ENCODE data around the gene LRRC43.
A peak's percentile ranks its signal among the peaks of the same experiment; 100 is the strongest.

LRRC43 gene

DNA sequence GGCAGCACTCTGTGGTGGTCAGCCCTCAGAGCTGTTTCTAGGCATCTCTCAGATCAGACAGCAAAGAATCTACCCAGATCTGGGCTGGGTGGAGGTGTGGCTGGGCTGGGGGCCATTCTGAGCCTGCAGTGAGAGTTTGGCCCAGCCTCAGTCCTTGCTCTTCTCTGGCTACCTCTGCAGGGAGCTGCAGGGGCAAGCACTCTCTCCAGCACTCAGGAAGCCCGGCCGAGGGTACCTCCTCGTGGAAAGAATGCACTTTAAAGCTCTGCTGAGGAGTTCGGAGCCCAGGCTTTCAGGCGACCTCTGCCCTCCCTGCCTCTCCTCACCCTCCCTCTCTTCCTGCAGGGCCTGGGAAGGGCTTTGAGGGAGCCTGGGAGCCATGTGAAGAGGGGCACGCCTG lies 40.1 kb upstream of the LRRC43 start:
- Histone ChIP-seq H3K36me3 (replicated peaks in 1 of 2; ENCODE audit: control insufficient read depth in 2 of 2, insufficient read depth in 2 of 2, low read length in 2 of 2) (peaks cover 12 to 59% of the 10 kb centered on the region in 2 donors), H3K9ac (ENCODE audit: low read depth, low read length, poor library complexity) (no peak overlapping the region), H3K14ac (ENCODE audit: low read length) (no peak overlapping the region), H2BK5ac (ENCODE audit: low read length) (no peak overlapping the region), H3K27me3 (ENCODE audit: control insufficient read depth in 3 of 3, insufficient read depth in 3 of 3, low read depth in 1 of 3, low read length in 3 of 3) (no peaks in the 10 kb centered on the region), H3K4me1 (ENCODE audit: control insufficient read depth in 2 of 2, insufficient read depth in 1 of 2, low read depth in 1 of 2, low read length in 2 of 2) (peaks cover 0 to under 1% of the 10 kb centered on the region in 2 donors), H3K4me3 (ENCODE audit: low read length in 2 of 2) (no peak overlapping the region), H2BK120ac (ENCODE audit: low read depth, low read length) (no peak overlapping the region), H3K79me1 (ENCODE audit: low read depth, low read length) (no peaks in the 10 kb centered on the region), H2BK12ac (ENCODE audit: low read length) (no peak overlapping the region), H4K91ac (ENCODE audit: low read depth, low read length, poor library complexity) (no peak overlapping the region), H3K9me3 (replicated peaks in 1 of 2; ENCODE audit: control insufficient read depth in 2 of 2, insufficient read depth in 1 of 2, low read depth in 1 of 2, low read length in 2 of 2) (peaks cover 23 to 28% of the 10 kb centered on the region in 2 donors), H2BK15ac (ENCODE audit: low read length) (no peak overlapping the region), H3K4ac (ENCODE audit: low read length) (no peak overlapping the region), H2AK5ac (ENCODE audit: low read depth, low read length) (no peak overlapping the region), H3K23ac (ENCODE audit: low read depth, low read length, poor library complexity) (no peak overlapping the region), H4K8ac (ENCODE audit: low read depth, low read length) (no peak overlapping the region), H3K4me2 (ENCODE audit: insufficient read depth, low read length, poor library complexity, severe bottlenecking) (no peak overlapping the region), H2AFZ (ENCODE audit: low read length) (no peak overlapping the region), H3K27ac (replicated peaks; ENCODE audit: low read length) (no peak overlapping the region), H3K18ac (ENCODE audit: low read length) (no peak overlapping the region)
- DNase-seq (ENCODE audit: low spot score): no peak
- WGBS, 2 donors (ENCODE audit: extremely low coverage in 2 of 2, insufficient read length in 2 of 2, insufficient replicate concordance in 1 of 2): no CpG with 5 or more reads among the region's 6 CpGs

GRCh38 chr12:122144885-122145284 lies 38.0 kb upstream of the LRRC43 start:
- no peaks in the 10 kb centered on the region for H3K27me3 ChIP-seq (ENCODE audit: control insufficient read depth in 3 of 3, insufficient read depth in 3 of 3, low read depth in 1 of 3, low read length in 3 of 3)
- no peak overlapping the region for H3K27ac ChIP-seq (replicated peaks; ENCODE audit: low read length)
- DNase-seq (ENCODE audit: low spot score): no peak
- WGBS, 2 donors (ENCODE audit: extremely low coverage in 2 of 2, insufficient read length in 2 of 2, insufficient replicate concordance in 1 of 2): no CpG with 5 or more reads among the region's 12 CpGs
- peaks cover 12 to 42% of the 10 kb centered on the region in 2 donors for H3K36me3 ChIP-seq (replicated peaks in 1 of 2; ENCODE audit: control insufficient read depth in 2 of 2, insufficient read depth in 2 of 2, low read length in 2 of 2)
- H2BK5ac ChIP-seq (ENCODE audit: low read length): no peak overlapping the region
- no peak overlapping the region for H3K23ac ChIP-seq (ENCODE audit: low read depth, low read length, poor library complexity)
- no peak overlapping the region for H2AFZ ChIP-seq (ENCODE audit: low read length)
- H3K4me1 ChIP-seq (ENCODE audit: control insufficient read depth in 2 of 2, insufficient read depth in 1 of 2, low read depth in 1 of 2, low read length in 2 of 2): no peaks in the 10 kb centered on the region
- H3K9ac ChIP-seq (ENCODE audit: low read depth, low read length, poor library complexity): no peak overlapping the region
- no peak overlapping the region for H3K4ac ChIP-seq (ENCODE audit: low read length)
- H3K4me3 ChIP-seq (ENCODE audit: low read length in 2 of 2): no peak overlapping the region
- no peaks in the 10 kb centered on the region for H3K79me1 ChIP-seq (ENCODE audit: low read depth, low read length)
- H2BK15ac ChIP-seq (ENCODE audit: low read length): no peak overlapping the region
- peak overlapping the region; percentile 24 for H2AK5ac ChIP-seq (ENCODE audit: low read depth, low read length)
- no peak overlapping the region for H2BK120ac ChIP-seq (ENCODE audit: low read depth, low read length)
- H3K14ac ChIP-seq (ENCODE audit: low read length): peak overlapping the region; percentile 58
- H4K8ac ChIP-seq (ENCODE audit: low read depth, low read length): no peak overlapping the region
- no peak overlapping the region for H3K4me2 ChIP-seq (ENCODE audit: insufficient read depth, low read length, poor library complexity, severe bottlenecking)
- H3K18ac ChIP-seq (ENCODE audit: low read length): no peak overlapping the region
- H4K91ac ChIP-seq (ENCODE audit: low read depth, low read length, poor library complexity): no peak overlapping the region
- H3K9me3 ChIP-seq (replicated peaks in 1 of 2; ENCODE audit: control insufficient read depth in 2 of 2, insufficient read depth in 1 of 2, low read depth in 1 of 2, low read length in 2 of 2): peaks cover 23 to 28% of the 10 kb centered on the region in 2 donors
- H2BK12ac ChIP-seq (ENCODE audit: low read length): no peak overlapping the region

DNA sequence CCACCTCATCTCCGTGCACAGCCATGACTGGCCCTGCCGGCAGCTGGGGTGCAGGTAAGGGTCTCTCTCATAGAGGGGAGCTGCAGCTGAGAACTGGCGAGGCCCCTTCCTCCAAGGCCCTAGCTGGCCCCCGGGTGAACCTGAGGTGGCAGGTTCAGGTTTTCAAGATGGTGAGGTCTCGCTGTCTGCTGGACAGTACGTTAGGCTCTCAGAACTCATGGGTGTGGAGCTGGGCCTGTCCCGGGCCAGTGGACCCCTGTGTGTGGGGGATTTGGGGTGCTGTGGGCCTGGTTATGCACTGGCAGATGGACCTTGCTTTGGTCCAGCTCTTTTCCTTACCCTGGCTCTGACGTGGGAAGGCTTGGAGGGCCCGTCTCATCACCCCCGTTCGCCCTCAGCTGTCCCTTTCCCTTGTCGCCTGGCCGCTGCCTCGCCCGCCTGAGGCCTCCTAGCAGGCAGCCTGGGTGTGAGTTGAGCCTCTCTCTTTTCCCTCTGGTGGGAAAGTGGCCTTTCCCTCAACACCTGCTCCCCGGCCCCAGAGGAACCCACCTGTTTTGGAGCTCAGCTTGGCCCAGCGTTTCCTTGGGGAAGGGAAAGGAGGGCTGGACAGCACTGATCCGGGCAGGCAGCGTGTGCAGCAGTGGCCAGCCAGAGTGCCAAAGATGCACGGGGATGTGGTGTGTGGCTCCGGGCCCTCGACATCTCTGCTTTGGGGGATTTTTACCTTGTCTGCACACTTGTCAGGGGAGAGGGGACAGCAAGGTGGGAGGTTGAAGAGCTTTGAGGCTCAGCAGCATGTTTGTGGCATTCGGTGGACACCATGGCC lies 37.2 kb upstream of the LRRC43 start:
- Histone ChIP-seq H3K4me3 (ENCODE audit: low read length in 2 of 2) (no peak overlapping the region), H3K14ac (ENCODE audit: low read length) (peak overlapping the region; percentile 58), H2BK15ac (ENCODE audit: low read length) (no peak overlapping the region), H3K9ac (ENCODE audit: low read depth, low read length, poor library complexity) (peak overlapping the region; percentile 34), H3K27me3 (ENCODE audit: control insufficient read depth in 3 of 3, insufficient read depth in 3 of 3, low read depth in 1 of 3, low read length in 3 of 3) (no peaks in the 10 kb centered on the region), H3K4me1 (ENCODE audit: control insufficient read depth in 2 of 2, insufficient read depth in 1 of 2, low read depth in 1 of 2, low read length in 2 of 2) (no peaks in the 10 kb centered on the region), H2BK5ac (ENCODE audit: low read length) (no peak overlapping the region), H3K23ac (ENCODE audit: low read depth, low read length, poor library complexity) (peak overlapping the region; percentile 36), H3K4me2 (ENCODE audit: insufficient read depth, low read length, poor library complexity, severe bottlenecking) (no peak overlapping the region), H3K4ac (ENCODE audit: low read length) (no peak overlapping the region), H2AK5ac (ENCODE audit: low read depth, low read length) (no peak overlapping the region), H3K79me1 (ENCODE audit: low read depth, low read length) (no peaks in the 10 kb centered on the region), H4K8ac (ENCODE audit: low read depth, low read length) (peak overlapping the region; percentile 73), H3K9me3 (replicated peaks in 1 of 2; ENCODE audit: control insufficient read depth in 2 of 2, insufficient read depth in 1 of 2, low read depth in 1 of 2, low read length in 2 of 2) (peaks cover 23 to 28% of the 10 kb centered on the region in 2 donors), H2BK120ac (ENCODE audit: low read depth, low read length) (no peak overlapping the region), H3K27ac (replicated peaks; ENCODE audit: low read length) (no peak overlapping the region), H4K91ac (ENCODE audit: low read depth, low read length, poor library complexity) (no peak overlapping the region), H3K18ac (ENCODE audit: low read length) (peak overlapping the region; percentile 58), H3K36me3 (replicated peaks in 1 of 2; ENCODE audit: control insufficient read depth in 2 of 2, insufficient read depth in 2 of 2, low read length in 2 of 2) (peaks cover 12 to 37% of the 10 kb centered on the region in 2 donors), H2BK12ac (ENCODE audit: low read length) (peak overlapping the region; percentile 60), H2AFZ (ENCODE audit: low read length) (no peak overlapping the region)
- WGBS, 2 donors (ENCODE audit: extremely low coverage in 2 of 2, insufficient read length in 2 of 2, insufficient replicate concordance in 1 of 2): no CpG with 5 or more reads among the region's 23 CpGs
- no peak for DNase-seq (ENCODE audit: low spot score)

- Histone ChIP-seq H3K36me3 (replicated peaks in 1 of 2; ENCODE audit: control insufficient read depth in 2 of 2, insufficient read depth in 2 of 2, low read length in 2 of 2) (peaks cover under 1 to 17% of the 10 kb centered on the region in 2 donors), H2BK120ac (ENCODE audit: low read depth, low read length) (no peak overlapping the region), H2AK5ac (ENCODE audit: low read depth, low read length) (no peak overlapping the region), H3K23ac (ENCODE audit: low read depth, low read length, poor library complexity) (no peak overlapping the region), H3K4me1 (ENCODE audit: control insufficient read depth in 2 of 2, insufficient read depth in 1 of 2, low read depth in 1 of 2, low read length in 2 of 2) (peaks cover 2 to 4% of the 10 kb centered on the region in 2 donors), H3K14ac (ENCODE audit: low read length) (no peak overlapping the region), H2BK12ac (ENCODE audit: low read length) (no peak overlapping the region), H3K9ac (ENCODE audit: low read depth, low read length, poor library complexity) (no peak overlapping the region), H3K27ac (replicated peaks; ENCODE audit: low read length) (no peak overlapping the region), H2AFZ (ENCODE audit: low read length) (no peak overlapping the region), H2BK15ac (ENCODE audit: low read length) (peak overlapping the region; percentile 22), H3K18ac (ENCODE audit: low read length) (no peak overlapping the region), H3K79me1 (ENCODE audit: low read depth, low read length) (no peaks in the 10 kb centered on the region), H3K4me2 (ENCODE audit: insufficient read depth, low read length, poor library complexity, severe bottlenecking) (no peak overlapping the region), H4K8ac (ENCODE audit: low read depth, low read length) (no peak overlapping the region), H3K4ac (ENCODE audit: low read length) (no peak overlapping the region), H3K9me3 (replicated peaks in 1 of 2; ENCODE audit: control insufficient read depth in 2 of 2, insufficient read depth in 1 of 2, low read depth in 1 of 2, low read length in 2 of 2) (peaks cover 10 to 11% of the 10 kb centered on the region in 2 donors), H3K27me3 (ENCODE audit: control insufficient read depth in 3 of 3, insufficient read depth in 3 of 3, low read depth in 1 of 3, low read length in 3 of 3) (no peaks in the 10 kb centered on the region), H4K91ac (ENCODE audit: low read depth, low read length, poor library complexity) (no peak overlapping the region), H2BK5ac (ENCODE audit: low read length) (no peak overlapping the region), H3K4me3 (ENCODE audit: low read length in 2 of 2) (no peak overlapping the region)
- WGBS, 2 donors (ENCODE audit: extremely low coverage in 2 of 2, insufficient read length in 2 of 2, insufficient replicate concordance in 1 of 2): no CpG with 5 or more reads among the region's 21 CpGs
- DNase-seq (ENCODE audit: low spot score): no peak
Measured at GRCh38 chr12:122147514-122148290, 35.2 kb upstream of the LRRC43 start.
